ENCODE results near the gene TCF4.

The TCF4 gene

DNA sequence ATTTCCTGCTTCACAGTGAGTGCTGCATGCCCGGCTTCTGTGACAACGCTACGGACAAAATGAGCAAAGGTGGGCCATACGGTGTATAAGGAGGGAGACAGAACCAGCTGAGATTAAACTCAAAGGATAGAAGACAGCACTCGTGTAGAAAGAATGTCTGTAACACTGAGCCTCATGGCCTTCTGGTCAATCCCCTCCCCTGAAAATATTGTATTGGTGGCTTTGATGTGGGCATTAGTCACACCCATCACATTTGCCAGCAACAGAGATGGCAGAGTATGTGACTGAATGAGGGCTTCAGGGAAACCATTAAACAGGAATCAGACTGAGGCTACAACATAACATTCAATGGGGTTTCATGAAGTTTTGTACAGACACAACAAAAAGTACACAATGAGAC is 341.0 kb downstream of the TCF4 start:
- Histone ChIP-seq H3K4me1 (ENCODE audit: low read length) (peaks cover 10% of the 10 kb centered on the region), H3K9me2 (replicated peaks; ENCODE audit: insufficient read depth, low read length) (no peaks in the 10 kb centered on the region), H3K9me3 (replicated peaks; ENCODE audit: insufficient read depth, low read length) (no peaks in the 10 kb centered on the region), H2AFZ (ENCODE audit: low read length) (no peak overlapping the region), H3K4me3 (ENCODE audit: low read length) (no peak overlapping the region), H3K27me3 (replicated peaks; ENCODE audit: insufficient read depth, low read length) (no peaks in the 10 kb centered on the region), H3K27ac (ENCODE audit: low read length) (no peak overlapping the region), H3K36me3 (replicated peaks; ENCODE audit: insufficient read depth, low read length) (0 out of 2 replicates have a peak, but pooled peaks cover 2% of the 10 kb centered on the region), H4K20me1 (ENCODE audit: insufficient read depth, low read length) (no peaks in the 10 kb centered on the region), H3F3A (ENCODE audit: insufficient read depth, low read length) (no peaks in the 10 kb centered on the region), H3K79me2 (ENCODE audit: low read length) (peaks cover 37% of the 10 kb centered on the region), H3K9ac (ENCODE audit: low read length) (no peak overlapping the region), H3K4me2 (ENCODE audit: low read depth, low read length) (no peak overlapping the region)
- no peak for DNase-seq
- TF ChIP-seq, protein P1, sequence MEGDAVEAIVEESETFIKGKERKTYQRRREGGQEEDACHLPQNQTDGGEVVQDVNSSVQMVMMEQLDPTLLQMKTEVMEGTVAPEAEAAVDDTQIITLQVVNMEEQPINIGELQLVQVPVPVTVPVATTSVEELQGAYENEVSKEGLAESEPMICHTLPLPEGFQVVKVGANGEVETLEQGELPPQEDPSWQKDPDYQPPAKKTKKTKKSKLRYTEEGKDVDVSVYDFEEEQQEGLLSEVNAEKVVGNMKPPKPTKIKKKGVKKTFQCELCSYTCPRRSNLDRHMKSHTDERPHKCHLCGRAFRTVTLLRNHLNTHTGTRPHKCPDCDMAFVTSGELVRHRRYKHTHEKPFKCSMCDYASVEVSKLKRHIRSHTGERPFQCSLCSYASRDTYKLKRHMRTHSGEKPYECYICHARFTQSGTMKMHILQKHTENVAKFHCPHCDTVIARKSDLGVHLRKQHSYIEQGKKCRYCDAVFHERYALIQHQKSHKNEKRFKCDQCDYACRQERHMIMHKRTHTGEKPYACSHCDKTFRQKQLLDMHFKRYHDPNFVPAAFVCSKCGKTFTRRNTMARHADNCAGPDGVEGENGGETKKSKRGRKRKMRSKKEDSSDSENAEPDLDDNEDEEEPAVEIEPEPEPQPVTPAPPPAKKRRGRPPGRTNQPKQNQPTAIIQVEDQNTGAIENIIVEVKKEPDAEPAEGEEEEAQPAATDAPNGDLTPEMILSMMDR (IDR thresholded peaks at IDR 0.05; ENCODE audit: low read length): no peak
- no peak for TF ChIP-seq EZH2 (optimal IDR thresholded peaks at IDR 0.05; ENCODE audit: low read depth, low read length)
- no peak for TF ChIP-seq EZH2phosphoT487 (IDR thresholded peaks at IDR 0.05; ENCODE audit: low read length)

DNA sequence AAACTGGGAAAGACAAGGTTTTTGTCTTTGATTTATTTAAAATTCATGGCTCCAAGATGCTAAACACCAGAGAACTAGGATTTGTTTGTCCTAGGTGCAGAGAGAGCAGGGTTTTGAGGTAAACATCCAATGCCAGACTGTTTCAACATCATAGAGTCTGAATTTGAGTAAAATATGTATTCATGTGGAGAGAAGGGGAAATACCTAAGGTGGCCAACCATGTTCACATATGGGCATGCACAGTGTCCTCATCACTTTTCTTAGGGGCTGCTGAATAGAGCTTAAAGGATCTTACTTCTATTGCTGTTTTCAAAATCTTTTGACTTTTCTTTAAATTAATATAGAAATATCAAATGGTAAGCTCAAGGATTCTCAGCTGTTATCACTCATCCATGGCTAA is 341.7 kb downstream of the TCF4 start:
- H3K27ac ChIP-seq (ENCODE audit: low read length): no peak overlapping the region
- peaks cover 16% of the 10 kb centered on the region for H3K4me1 ChIP-seq (ENCODE audit: low read length)
- no peak overlapping the region for H3K9ac ChIP-seq (ENCODE audit: low read length)
- H3K36me3 ChIP-seq (replicated peaks; ENCODE audit: insufficient read depth, low read length): 0 out of 2 replicates have a peak, but pooled peaks cover 2% of the 10 kb centered on the region
- H3K27me3 ChIP-seq (replicated peaks; ENCODE audit: insufficient read depth, low read length): no peaks in the 10 kb centered on the region
- H3K9me3 ChIP-seq (replicated peaks; ENCODE audit: insufficient read depth, low read length): no peaks in the 10 kb centered on the region
- TF ChIP-seq, protein P1 (IDR thresholded peaks at IDR 0.05; ENCODE audit: low read length): no peak
- TF ChIP-seq EZH2phosphoT487 (IDR thresholded peaks at IDR 0.05; ENCODE audit: low read length): no peak
- TF ChIP-seq EZH2 (optimal IDR thresholded peaks at IDR 0.05; ENCODE audit: low read depth, low read length): no peak
- H2AFZ ChIP-seq (ENCODE audit: low read length): no peak overlapping the region
- DNase-seq: no peak
- no peak overlapping the region for H3K4me3 ChIP-seq (ENCODE audit: low read length)
- H3K79me2 ChIP-seq (ENCODE audit: low read length): peaks cover 33% of the 10 kb centered on the region
- no peaks in the 10 kb centered on the region for H4K20me1 ChIP-seq (ENCODE audit: insufficient read depth, low read length)
- H3F3A ChIP-seq (ENCODE audit: insufficient read depth, low read length): 0 out of 2 replicates have a peak, but pooled peaks cover 4% of the 10 kb centered on the region
- H3K9me2 ChIP-seq (replicated peaks; ENCODE audit: insufficient read depth, low read length): no peaks in the 10 kb centered on the region
- no peak overlapping the region for H3K4me2 ChIP-seq (ENCODE audit: low read depth, low read length)

DNA sequence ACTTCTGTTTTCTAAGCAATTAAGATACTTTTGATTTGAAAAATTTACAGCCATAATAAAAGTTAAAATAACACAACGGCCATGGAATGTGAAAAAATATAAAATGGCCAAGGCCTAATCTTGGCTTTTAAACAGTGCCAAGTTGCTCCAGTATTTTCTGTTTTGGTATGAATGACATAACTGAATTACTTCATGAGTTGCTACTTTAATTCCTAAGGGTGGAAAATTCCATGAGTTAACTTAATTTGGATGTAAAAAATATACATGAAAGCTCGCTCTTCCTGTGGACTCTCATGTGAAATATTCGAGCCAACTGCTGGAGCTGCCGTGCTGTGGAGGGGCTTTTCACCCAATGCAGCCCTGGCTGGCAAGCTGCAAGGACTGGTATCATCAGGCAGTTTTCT is 342.8 kb downstream of the TCF4 start:
- TF ChIP-seq EZH2 (optimal IDR thresholded peaks at IDR 0.05; ENCODE audit: low read depth, low read length) (no peak), EZH2phosphoT487 (IDR thresholded peaks at IDR 0.05; ENCODE audit: low read length) (no peak)
- TF ChIP-seq, protein P1 (IDR thresholded peaks at IDR 0.05; ENCODE audit: low read length): no peak
- Histone ChIP-seq H4K20me1 (ENCODE audit: insufficient read depth, low read length) (no peaks in the 10 kb centered on the region), H3K9me3 (replicated peaks; ENCODE audit: insufficient read depth, low read length) (no peaks in the 10 kb centered on the region), H3K4me2 (ENCODE audit: low read depth, low read length) (no peak overlapping the region), H3K27ac (ENCODE audit: low read length) (no peak overlapping the region), H3K9ac (ENCODE audit: low read length) (no peak overlapping the region), H3K27me3 (replicated peaks; ENCODE audit: insufficient read depth, low read length) (no peaks in the 10 kb centered on the region), H3K79me2 (ENCODE audit: low read length) (peaks cover 26% of the 10 kb centered on the region), H3K9me2 (replicated peaks; ENCODE audit: insufficient read depth, low read length) (no peaks in the 10 kb centered on the region), H3K36me3 (replicated peaks; ENCODE audit: insufficient read depth, low read length) (0 out of 2 replicates have a peak, but pooled peaks cover 2% of the 10 kb centered on the region), H3K4me1 (ENCODE audit: low read length) (peaks cover 26% of the 10 kb centered on the region), H3K4me3 (ENCODE audit: low read length) (no peak overlapping the region), H3F3A (ENCODE audit: insufficient read depth, low read length) (0 out of 2 replicates have a peak, but pooled peaks cover 5% of the 10 kb centered on the region), H2AFZ (ENCODE audit: low read length) (no peak overlapping the region)
- DNase-seq: no peak
